T-helper 2 cell treated with Interferon-gamma antibody and Interleukin-4, amounts not matched to agents 5 μg/mL and 100 μg/mL, for 36 hours (primary cell): ENCODE measurements around the gene ATP5MG.

Experiments used
- DNase-seq: peaks from one replicate; pipeline ENCODE4 v3.0.0; 2021; ENCODE audit warnings: low spot score
- H3K27ac Mint-ChIP-seq: one replicate; pipeline ENCODE4 v1.8.0; 2021; ENCODE audit warnings: mild to moderate bottlenecking, mixed read lengths
- H3K27me3 Mint-ChIP-seq: one replicate; pipeline ENCODE4 v1.8.0; 2021; ENCODE audit warnings: low read depth, mixed read lengths
- H3K36me3 Mint-ChIP-seq: one replicate; pipeline ENCODE4 v1.8.0; 2021; ENCODE audit warnings: low read depth, mixed read lengths
- H3K4me1 Mint-ChIP-seq: one replicate; pipeline ENCODE4 v1.8.0; 2021; ENCODE audit warnings: low read depth, mixed read lengths
- H3K4me3 Mint-ChIP-seq: one replicate; pipeline ENCODE4 v1.8.0; 2022; ENCODE audit warnings: mild to moderate bottlenecking, moderate library complexity, mixed read lengths
- H3K9me3 Mint-ChIP-seq: one replicate; pipeline ENCODE4 v1.8.0; 2021; ENCODE audit warnings: mixed read lengths

Gene ATP5MG

DNA sequence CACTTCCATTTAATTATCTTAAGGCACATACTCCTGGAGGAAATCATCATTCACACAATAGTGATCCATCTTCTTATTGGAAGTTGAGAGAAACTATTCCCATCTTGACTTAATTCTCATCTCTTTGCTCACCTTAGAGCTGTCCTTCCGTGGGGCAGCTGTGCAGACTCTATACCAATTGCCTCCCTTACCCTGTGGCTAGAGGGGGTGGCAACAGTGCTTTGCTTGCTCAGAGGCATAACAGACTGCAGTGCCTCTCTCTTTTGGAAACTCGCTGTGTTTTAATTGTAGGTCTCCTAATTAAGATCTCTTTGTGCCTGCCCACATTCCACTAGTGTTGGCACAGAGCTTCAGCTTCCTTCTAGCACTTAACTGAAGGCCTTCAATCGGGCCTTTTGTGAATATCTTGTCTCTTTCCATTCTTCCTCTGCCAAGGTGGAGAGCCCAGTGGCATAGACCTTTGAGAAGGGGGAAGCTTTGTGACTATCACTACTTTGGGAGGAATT is 40.4 kb downstream of the ATP5MG start:
- no peak for DNase-seq
- H3K27ac Mint-ChIP-seq: peak overlapping the region; percentile 38
- H3K9me3 Mint-ChIP-seq: no peaks in the 10 kb centered on the region
- H3K27me3 Mint-ChIP-seq: no peaks in the 10 kb centered on the region
- H3K4me1 Mint-ChIP-seq: peaks cover 68% of the 10 kb centered on the region
- H3K36me3 Mint-ChIP-seq: peaks cover 55% of the 10 kb centered on the region
- peak overlapping the region; percentile 50 for H3K4me3 Mint-ChIP-seq

DNA sequence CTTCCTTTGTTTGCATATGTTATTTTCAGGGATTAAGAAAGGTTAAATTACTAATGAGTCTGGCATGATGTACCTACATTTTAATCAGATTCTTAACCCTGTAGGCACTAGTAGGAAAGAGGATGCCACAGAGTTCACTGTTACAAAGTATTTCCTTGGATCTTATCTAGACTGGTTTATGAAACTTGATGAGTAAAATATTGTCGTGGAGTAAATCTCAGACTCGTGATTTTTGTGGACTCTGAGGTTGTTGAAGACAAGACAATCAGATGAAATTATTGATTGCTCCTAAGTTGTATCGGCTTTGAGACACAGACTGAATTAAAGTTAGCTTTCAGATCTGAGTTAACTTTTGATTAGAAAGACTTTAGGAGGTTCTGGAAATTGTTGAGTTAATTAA is 40.9 kb downstream of the ATP5MG start:
- no peaks in the 10 kb centered on the region for H3K27me3 Mint-ChIP-seq
- H3K27ac Mint-ChIP-seq: peak overlapping the region; percentile 38
- peaks cover 73% of the 10 kb centered on the region for H3K4me1 Mint-ChIP-seq
- no peak for DNase-seq
- H3K36me3 Mint-ChIP-seq: peaks cover 58% of the 10 kb centered on the region
- peak overlapping the region; percentile 50 for H3K4me3 Mint-ChIP-seq
- H3K9me3 Mint-ChIP-seq: no peaks in the 10 kb centered on the region

DNA sequence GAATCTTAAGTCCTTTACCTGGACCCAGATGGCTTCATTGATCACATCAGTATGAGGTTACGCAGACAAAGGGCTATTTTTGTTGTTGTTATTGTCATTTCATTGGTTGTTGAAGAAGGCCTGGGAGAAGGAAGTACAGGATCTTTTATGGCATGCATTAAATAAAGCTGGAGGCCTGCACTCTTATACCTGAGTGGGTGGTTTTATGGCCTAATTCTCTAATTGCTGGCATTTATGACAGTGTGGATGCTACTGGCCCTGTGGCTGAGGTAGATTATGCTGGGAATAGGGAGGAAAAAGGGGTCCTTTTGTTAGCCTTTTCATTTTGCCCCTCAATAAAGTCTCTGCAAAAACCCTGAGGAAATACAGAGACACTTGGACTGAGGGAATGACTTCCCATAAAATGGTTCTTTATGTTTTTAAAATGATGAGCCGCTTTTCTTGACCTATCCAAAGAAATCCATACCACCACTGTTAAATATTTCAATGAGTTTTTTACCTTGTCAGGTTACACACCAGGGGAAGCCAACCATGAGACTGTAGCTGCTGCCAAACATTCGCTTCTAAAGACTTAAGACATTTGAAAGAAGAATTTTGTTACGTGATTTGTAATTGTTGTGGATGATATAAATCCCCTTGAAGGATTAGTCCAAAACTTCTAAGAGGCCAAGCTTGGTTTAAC is 41.6 kb downstream of the ATP5MG start:
- Mint-ChIP-seq H3K27me3 (no peaks in the 10 kb centered on the region), H3K36me3 (peaks cover 64% of the 10 kb centered on the region), H3K9me3 (no peaks in the 10 kb centered on the region), H3K4me1 (peaks cover 77% of the 10 kb centered on the region), H3K4me3 (peak overlapping the region; percentile 37), H3K27ac (peak overlapping the region; percentile 53)
- DNase-seq: no peak

DNA sequence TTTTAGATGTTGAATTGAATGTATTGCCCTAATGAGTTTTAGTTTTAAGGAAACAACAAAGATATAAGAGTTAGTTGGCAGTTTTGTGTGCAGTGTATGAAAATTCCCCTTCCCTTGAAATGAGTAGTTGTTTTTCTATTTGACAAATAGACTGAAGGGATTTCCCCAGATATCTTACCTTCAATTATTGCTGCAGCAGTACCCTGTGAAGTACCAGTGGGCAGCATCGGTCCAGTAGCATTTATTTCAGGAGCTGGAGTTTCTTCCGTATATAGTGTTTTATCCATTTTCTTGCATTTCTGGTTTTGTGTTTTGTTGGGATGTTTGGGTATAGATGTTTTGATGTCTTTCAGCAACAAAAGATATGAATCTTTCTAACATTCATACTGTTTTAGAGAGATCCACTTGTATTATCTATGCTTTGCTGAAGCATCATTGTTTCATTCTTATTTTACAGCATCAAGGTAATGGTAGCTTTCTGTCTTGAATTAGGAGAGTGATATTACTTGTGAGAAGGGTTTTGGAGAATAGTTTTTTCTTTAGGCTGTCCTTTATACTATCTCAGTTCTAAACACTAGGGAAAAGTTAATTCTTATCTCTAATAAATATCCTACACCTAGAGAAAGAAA is 42.3 kb downstream of the ATP5MG start:
- H3K27ac Mint-ChIP-seq: peak overlapping the region; percentile 14
- peaks cover 82% of the 10 kb centered on the region for H3K4me1 Mint-ChIP-seq
- peak; percentile 19 for DNase-seq
- H3K9me3 Mint-ChIP-seq: no peaks in the 10 kb centered on the region
- H3K4me3 Mint-ChIP-seq: peak overlapping the region; percentile 37
- peaks cover 66% of the 10 kb centered on the region for H3K36me3 Mint-ChIP-seq
- no peaks in the 10 kb centered on the region for H3K27me3 Mint-ChIP-seq

DNA sequence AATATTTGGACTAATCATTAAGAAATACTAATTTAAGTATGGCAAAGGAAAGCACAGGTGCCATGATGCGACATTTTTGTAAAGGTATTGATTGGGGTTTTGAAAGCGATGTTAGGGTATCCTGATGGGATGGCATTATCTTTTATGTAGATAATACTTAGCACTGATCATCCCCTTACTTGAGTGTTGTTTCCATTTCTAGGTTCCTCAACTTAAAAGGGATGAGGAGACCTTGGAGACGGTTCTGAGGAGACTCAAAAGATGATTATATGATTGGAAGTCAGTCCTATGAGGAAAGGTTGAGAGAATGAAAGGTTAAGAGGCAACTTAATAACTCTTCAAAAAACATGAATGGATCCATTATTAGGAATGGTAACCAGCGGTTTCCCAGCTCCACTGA is 46.0 kb downstream of the ATP5MG start:
- Mint-ChIP-seq H3K4me3 (peak overlapping the region; percentile 53), H3K27ac (peak overlapping the region; percentile 28), H3K36me3 (peaks cover 53% of the 10 kb centered on the region), H3K9me3 (no peaks in the 10 kb centered on the region), H3K4me1 (peaks cover 64% of the 10 kb centered on the region), H3K27me3 (no peaks in the 10 kb centered on the region)
- DNase-seq: no peak

DNA sequence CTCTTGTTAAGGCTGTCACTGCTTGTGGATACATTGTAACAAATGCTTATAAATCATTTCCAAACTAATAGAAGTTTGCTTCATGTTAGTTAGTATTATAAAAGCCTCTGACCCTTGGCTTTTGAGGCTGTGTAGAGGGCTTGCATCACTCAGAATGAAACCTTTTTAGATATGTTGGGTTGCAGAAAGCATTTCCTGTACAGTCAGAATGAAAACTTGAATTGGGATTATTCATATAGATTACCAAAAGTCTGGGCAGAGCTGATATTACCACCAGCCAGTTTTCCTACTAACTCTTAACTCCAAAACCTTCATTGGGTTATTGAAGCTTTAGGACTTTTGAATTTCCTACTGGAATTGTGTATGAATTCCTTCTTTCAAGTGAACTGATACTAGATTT is 46.9 kb downstream of the ATP5MG start:
- H3K27me3 Mint-ChIP-seq: no peaks in the 10 kb centered on the region
- H3K36me3 Mint-ChIP-seq: peaks cover 58% of the 10 kb centered on the region
- H3K9me3 Mint-ChIP-seq: no peaks in the 10 kb centered on the region
- peak; percentile 29 for DNase-seq
- H3K4me3 Mint-ChIP-seq: peak overlapping the region; percentile 53
- peak overlapping the region; percentile 19 for H3K27ac Mint-ChIP-seq
- H3K4me1 Mint-ChIP-seq: peaks cover 61% of the 10 kb centered on the region

DNA sequence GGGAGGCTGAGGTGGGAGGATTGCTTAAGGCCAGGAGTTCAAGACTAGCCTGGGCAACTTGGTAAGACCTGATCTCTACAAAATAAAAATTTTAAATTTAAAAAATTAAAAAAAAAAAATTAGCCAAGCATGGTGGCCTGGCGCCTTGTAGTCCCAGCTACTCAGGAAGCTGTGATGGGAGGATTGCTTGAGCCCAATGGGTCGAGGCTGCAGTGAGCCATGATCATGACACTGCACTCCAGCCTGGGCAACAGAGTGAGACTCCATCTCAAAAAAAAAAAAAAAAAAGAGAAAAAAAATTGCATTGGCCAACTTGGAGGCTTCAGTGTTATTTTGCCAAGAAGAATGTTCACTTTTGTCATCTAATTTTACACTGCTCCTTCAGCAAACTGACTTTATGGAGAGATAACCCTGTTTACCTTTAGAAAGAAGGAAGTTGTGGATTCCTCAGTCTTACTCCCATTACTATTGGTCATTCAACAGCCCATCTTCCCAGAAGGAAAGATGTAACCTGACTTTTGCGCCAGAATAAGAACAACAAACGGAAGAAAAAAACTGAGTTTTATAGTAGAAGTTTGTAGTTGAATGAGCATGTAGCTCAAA is 48.0 kb downstream of the ATP5MG start:
- no peaks in the 10 kb centered on the region for H3K9me3 Mint-ChIP-seq
- H3K27ac Mint-ChIP-seq: no peak overlapping the region
- H3K36me3 Mint-ChIP-seq: peaks cover 61% of the 10 kb centered on the region
- DNase-seq: no peak
- no peak overlapping the region for H3K4me3 Mint-ChIP-seq
- H3K4me1 Mint-ChIP-seq: peaks cover 56% of the 10 kb centered on the region
- H3K27me3 Mint-ChIP-seq: no peaks in the 10 kb centered on the region

DNA sequence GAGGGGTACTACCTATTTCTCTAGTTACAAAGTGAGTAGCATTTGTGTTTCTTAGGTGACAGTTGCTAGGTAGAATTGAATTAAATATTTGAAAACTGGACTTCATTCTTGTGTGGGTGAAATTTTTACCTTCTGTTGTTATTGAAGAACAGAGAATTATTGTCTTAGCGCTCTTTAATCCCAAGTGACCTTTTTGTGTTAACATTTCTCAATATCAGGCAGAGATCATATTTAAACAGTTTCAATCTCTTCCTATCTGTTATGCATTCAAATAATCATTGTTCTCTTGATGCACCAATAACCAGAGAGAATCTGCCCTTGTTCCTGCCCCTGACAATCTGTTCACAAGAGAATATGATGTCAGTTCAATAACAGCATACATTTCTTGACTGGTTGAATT is 49.0 kb downstream of the ATP5MG start:
- H3K9me3 Mint-ChIP-seq: no peaks in the 10 kb centered on the region
- DNase-seq: no peak
- peaks cover 56% of the 10 kb centered on the region for H3K36me3 Mint-ChIP-seq
- H3K4me3 Mint-ChIP-seq: no peak overlapping the region
- no peaks in the 10 kb centered on the region for H3K27me3 Mint-ChIP-seq
- peaks cover 52% of the 10 kb centered on the region for H3K4me1 Mint-ChIP-seq
- no peak overlapping the region for H3K27ac Mint-ChIP-seq
